ENCODE data around the gene PSMB10.

GRCh38 chr16:67964477-67965131 lies 28.0 kb upstream of the PSMB10 start:
- TF ChIP-seq JUN (IDR thresholded peaks at IDR 0.05; ENCODE audit: borderline replicate concordance, insufficient read depth, insufficient read length, low read depth) (no peak), CTCF (IDR thresholded peaks at IDR 0.05; ENCODE audit: extremely low read depth in 1 of 2, insufficient read depth in 1 of 2, low read depth in 1 of 2, low read length in 2 of 2) (no peak)

Measured in endothelial cell of umbilical vein (primary cell).